Measurements from ENCODE around the gene TPTE. TPM values are rescaled to one million over a fixed set of nuclear protein-coding genes. Genes with fewer than 3 reads are reported as not detected.
"Not testable (repeated sequence)": the region's sequence is repeated elsewhere in the genome, so short reads cannot be mapped to it uniquely, and the experiment has no call there.

The TPTE gene
- total RNA-seq = not detected in 2 replicates
- polyA plus RNA-seq = not detected in 2 replicates
- polyA plus RNA-seq (2011; cell fraction: cytosol; rRNA removed) = not detected in 2 replicates
- not detected in 2 replicates for polyA plus RNA-seq (2011; cell fraction: nucleus; rRNA removed)
- not detected in 2 replicates for polyA plus RNA-seq (2012)
- not detected in 2 replicates for polyA minus RNA-seq
- polyA minus RNA-seq (2011; cell fraction: cytosol; rRNA and poly(A)+ RNA removed) = not detected
- not detected in 2 replicates for polyA minus RNA-seq (2011; cell fraction: nucleus; rRNA and poly(A)+ RNA removed)
- not detected for Bru-seq, nascent RNA
- not detected for BruChase-seq, experiment 1, labeled RNA remaining after a 6-hour chase
- not detected for BruChase-seq, experiment 2, labeled RNA remaining after a 2-hour chase
- long read RNA-seq = 0 reads

DNA sequence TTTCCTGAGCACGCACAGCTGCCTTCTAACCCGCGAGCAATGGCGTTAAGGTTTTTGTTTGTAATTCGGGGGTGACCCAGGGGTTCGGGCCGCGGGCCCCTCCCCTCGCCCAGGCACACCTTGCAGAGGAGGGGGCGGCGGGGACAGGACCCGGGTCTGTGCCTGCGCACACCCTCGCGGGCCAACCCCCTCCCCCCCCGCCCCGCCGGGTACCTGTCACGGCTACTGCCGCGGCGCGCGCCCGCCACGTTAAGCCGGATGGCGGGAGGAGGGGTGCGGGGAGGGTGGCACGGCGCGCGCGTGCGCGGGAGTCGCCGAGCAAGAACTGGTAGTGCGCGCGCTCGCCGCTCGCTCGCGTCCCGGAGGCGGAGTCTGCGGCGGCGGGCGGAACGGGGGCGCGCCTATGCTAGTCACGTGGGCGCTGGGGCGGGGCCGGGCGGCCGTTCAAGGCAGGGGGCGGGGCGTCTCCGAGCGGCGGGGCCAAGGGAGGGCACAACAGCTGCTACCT is at the start of gene TPTE:
TPTE (plus strand) TSS at position 493 of the 508 bp plus-strand sequence. CDS start 17,141 bp downstream, outside the sequence.
- no peak for DNase-seq (ENCODE audit: low read depth, low spot score)
- no peaks in the 10 kb centered on the region for H3K36me3 ChIP-seq (ENCODE audit: control insufficient read depth in 2 of 2, extremely low read depth in 1 of 2, insufficient read depth in 2 of 2, low read length in 2 of 2)
- H3K27me3 ChIP-seq (ENCODE audit: control insufficient read depth in 2 of 2, insufficient read depth in 2 of 2, low read length in 2 of 2) = no peaks in the 10 kb centered on the region
- H3K9me1 ChIP-seq (replicated peaks; ENCODE audit: control insufficient read depth, extremely low read depth, insufficient read depth, low read length) = no peaks in the 10 kb centered on the region
- H4K20me1 ChIP-seq (replicated peaks; ENCODE audit: control insufficient read depth, extremely low read depth, insufficient read depth, low read length) = no peaks in the 10 kb centered on the region
- CTCF ChIA-PET = no interaction called here
- no peak within 1 kb of the TSS for H3K4me3 ChIP-seq (replicated peaks in 1 of 3; ENCODE audit: insufficient read depth in 1 of 3, low read depth in 1 of 3, low read length in 3 of 3)
- H3K4me2 ChIP-seq (ENCODE audit: insufficient read depth, low read length) = no peak within 1 kb of the TSS
- H2AFZ ChIP-seq (ENCODE audit: low read depth, low read length) = no peak within 1 kb of the TSS
- H3K9ac ChIP-seq (replicated peaks; ENCODE audit: extremely low read depth, insufficient read depth, low read length) = no peak within 1 kb of the TSS
- no peak for FAIRE-seq
- intact Hi-C loops (cut with micrococcal nuclease) (no loop called here), dilution Hi-C loops (cut with MboI; ENCODE audit: extremely low pct_ligation_motif_present, low sequenced_read_pairs) (no loop called here)
- no peaks in the 10 kb centered on the region for H3K4me1 ChIP-seq (ENCODE audit: control insufficient read depth, extremely low read depth, insufficient read depth, low read length)
- POLR2A ChIA-PET = no interaction called here
- TF ChIP-seq POLR2AphosphoS5 (IDR thresholded peaks at IDR 0.05; ENCODE audit: insufficient read depth, low read depth, low read length) (no peak), FOS (IDR thresholded peaks at IDR 0.05; ENCODE audit: borderline replicate concordance, insufficient read depth, low read length) (no peak), EZH2 (IDR thresholded peaks at IDR 0.05; ENCODE audit: borderline replicate concordance, low read depth, low read length, severe bottlenecking) (no peak), MYC (IDR thresholded peaks at IDR 0.05; ENCODE audit: low read depth, low read length) (no peak), POLR2A (IDR thresholded peaks at IDR 0.05; ENCODE audit: low read depth, low read length) (no peak), JUN (IDR thresholded peaks at IDR 0.05; ENCODE audit: borderline replicate concordance, insufficient read depth, insufficient read length, low read depth) (no peak), GATA2 (IDR thresholded peaks at IDR 0.05; ENCODE audit: insufficient read depth, insufficient read length, low read depth, low read length) (no peak)
- TF ChIP-seq, protein P1, sequence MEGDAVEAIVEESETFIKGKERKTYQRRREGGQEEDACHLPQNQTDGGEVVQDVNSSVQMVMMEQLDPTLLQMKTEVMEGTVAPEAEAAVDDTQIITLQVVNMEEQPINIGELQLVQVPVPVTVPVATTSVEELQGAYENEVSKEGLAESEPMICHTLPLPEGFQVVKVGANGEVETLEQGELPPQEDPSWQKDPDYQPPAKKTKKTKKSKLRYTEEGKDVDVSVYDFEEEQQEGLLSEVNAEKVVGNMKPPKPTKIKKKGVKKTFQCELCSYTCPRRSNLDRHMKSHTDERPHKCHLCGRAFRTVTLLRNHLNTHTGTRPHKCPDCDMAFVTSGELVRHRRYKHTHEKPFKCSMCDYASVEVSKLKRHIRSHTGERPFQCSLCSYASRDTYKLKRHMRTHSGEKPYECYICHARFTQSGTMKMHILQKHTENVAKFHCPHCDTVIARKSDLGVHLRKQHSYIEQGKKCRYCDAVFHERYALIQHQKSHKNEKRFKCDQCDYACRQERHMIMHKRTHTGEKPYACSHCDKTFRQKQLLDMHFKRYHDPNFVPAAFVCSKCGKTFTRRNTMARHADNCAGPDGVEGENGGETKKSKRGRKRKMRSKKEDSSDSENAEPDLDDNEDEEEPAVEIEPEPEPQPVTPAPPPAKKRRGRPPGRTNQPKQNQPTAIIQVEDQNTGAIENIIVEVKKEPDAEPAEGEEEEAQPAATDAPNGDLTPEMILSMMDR (IDR thresholded peaks at IDR 0.05; ENCODE audit: extremely low read depth in 1 of 2, insufficient read depth in 1 of 2, low read depth in 1 of 2, low read length in 2 of 2) = no peak
- TF ChIP-seq, protein P2, sequence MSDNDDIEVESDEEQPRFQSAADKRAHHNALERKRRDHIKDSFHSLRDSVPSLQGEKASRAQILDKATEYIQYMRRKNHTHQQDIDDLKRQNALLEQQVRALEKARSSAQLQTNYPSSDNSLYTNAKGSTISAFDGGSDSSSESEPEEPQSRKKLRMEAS (IDR thresholded peaks at IDR 0.05; ENCODE audit: insufficient read depth, insufficient read length) = no peak
- H3K27ac ChIP-seq (ENCODE audit: insufficient read depth, low read depth, low read length) = no peak within 1 kb of the TSS
- H3K9me3 ChIP-seq (replicated peaks; ENCODE audit: control insufficient read depth, insufficient read depth, low read length) = peaks cover 5% of the 10 kb centered on the region
- no TSS peak for BruUV-seq (replicated peaks)
- no peaks in the 10 kb centered on the region for H3K79me2 ChIP-seq (ENCODE audit: control insufficient read depth, insufficient read depth, low read length)

DNA sequence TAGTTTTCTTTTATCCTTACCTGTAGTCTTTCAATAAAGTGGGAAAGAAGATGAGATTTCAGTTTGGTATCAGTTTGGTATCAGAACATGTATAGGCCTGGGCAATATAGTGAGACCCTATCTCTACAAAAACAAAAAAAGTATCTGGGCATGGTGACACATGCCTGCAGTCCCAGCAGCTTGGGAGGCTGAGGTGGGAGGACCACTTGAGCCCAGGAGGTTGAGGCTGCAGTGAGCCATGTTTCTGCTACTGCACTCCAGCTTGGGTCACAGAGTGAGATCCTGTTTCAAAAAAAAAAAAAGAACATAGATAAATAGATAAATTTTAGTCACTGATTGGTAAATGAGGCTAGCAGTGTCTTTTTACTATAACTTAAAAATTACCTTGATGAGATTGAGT is 49.4 kb upstream of the TPTE start:
- H2AFZ ChIP-seq (ENCODE audit: low read depth, low read length); CTCF ChIA-PET; H3K4me3 ChIP-seq (replicated peaks in 1 of 3; ENCODE audit: insufficient read depth in 1 of 3, low read depth in 1 of 3, low read length in 3 of 3); H3K9ac ChIP-seq (replicated peaks; ENCODE audit: extremely low read depth, insufficient read depth, low read length); POLR2A ChIA-PET; H3K9me3 ChIP-seq (replicated peaks; ENCODE audit: control insufficient read depth, insufficient read depth, low read length); H3K27ac ChIP-seq (ENCODE audit: insufficient read depth, low read depth, low read length); intact Hi-C loops (cut with micrococcal nuclease); dilution Hi-C loops (cut with MboI; ENCODE audit: extremely low pct_ligation_motif_present, low sequenced_read_pairs); H3K27me3 ChIP-seq (ENCODE audit: control insufficient read depth in 2 of 2, insufficient read depth in 2 of 2, low read length in 2 of 2); FAIRE-seq; H3K79me2 ChIP-seq (ENCODE audit: control insufficient read depth, insufficient read depth, low read length); H3K9me1 ChIP-seq (replicated peaks; ENCODE audit: control insufficient read depth, extremely low read depth, insufficient read depth, low read length); DNase-seq (ENCODE audit: low read depth, low spot score); H3K36me3 ChIP-seq (ENCODE audit: control insufficient read depth in 2 of 2, extremely low read depth in 1 of 2, insufficient read depth in 2 of 2, low read length in 2 of 2); H3K4me2 ChIP-seq (ENCODE audit: insufficient read depth, low read length); BruUV-seq (replicated peaks); H4K20me1 ChIP-seq (replicated peaks; ENCODE audit: control insufficient read depth, extremely low read depth, insufficient read depth, low read length); H3K4me1 ChIP-seq (ENCODE audit: control insufficient read depth, extremely low read depth, insufficient read depth, low read length): not testable (repeated sequence)

All from endothelial cell of umbilical vein (primary cell).